HEK293 (cell line): ENCODE results near the gene ZNF200.

ENCODE experiments used
- IKZF3 ChIP-seq: fragments of 450-650 bp; IDR thresholded peaks from 2 replicates; pipeline ENCODE4 v1.5.0; 2018; ENCODE audit warnings: missing biosample characterization, mild to moderate bottlenecking, missing genetic modification characterization, moderate library complexity
- KLF9 ChIP-seq: fragments of 450-650 bp; formaldehyde crosslinking; IDR thresholded peaks from 2 replicates; pipeline ENCODE4 v1.5.1; 2016; ENCODE audit warnings: missing biosample characterization, missing genetic modification characterization, low read depth
- PRDM1 ChIP-seq: fragments of 450-650 bp; formaldehyde crosslinking; IDR thresholded peaks from 2 replicates; pipeline ENCODE4; 2016; ENCODE audit warnings: missing biosample characterization, missing genetic modification characterization
- YY2 ChIP-seq: fragments of 450-650 bp; formaldehyde crosslinking; IDR thresholded peaks from 2 replicates; pipeline ENCODE4 v1.5.1; 2016; ENCODE audit warnings: missing biosample characterization, missing genetic modification characterization
- ZBTB1 ChIP-seq: fragments of 450-650 bp; formaldehyde crosslinking; IDR thresholded peaks from 2 replicates; pipeline ENCODE4 v1.5.1; 2016; ENCODE audit warnings: missing biosample characterization, missing genetic modification characterization
- ZBTB17 ChIP-seq: fragments of 450-650 bp; formaldehyde crosslinking; IDR thresholded peaks from 2 replicates; pipeline ENCODE4 v1.5.1; 2016; ENCODE audit warnings: missing biosample characterization, missing genetic modification characterization
- ZBTB8A ChIP-seq: fragments of 450-650 bp; formaldehyde crosslinking; IDR thresholded peaks from 2 replicates; pipeline ENCODE4 v1.5.1; 2016; ENCODE audit warnings: missing biosample characterization, missing genetic modification characterization
- ZNF140 ChIP-seq: fragments of 450-650 bp; formaldehyde crosslinking; IDR thresholded peaks from 2 replicates; pipeline ENCODE4 v1.5.1; 2016; ENCODE audit warnings: missing biosample characterization, missing genetic modification characterization
- ZNF169 ChIP-seq: fragments of 450-650 bp; formaldehyde crosslinking; IDR thresholded peaks from 2 replicates; pipeline ENCODE4 v1.5.1; 2016; ENCODE audit warnings: missing biosample characterization, missing genetic modification characterization
- ZNF175 ChIP-seq: fragments of 450-650 bp; formaldehyde crosslinking; IDR thresholded peaks from 2 replicates; pipeline ENCODE4 v1.5.1; 2016; ENCODE audit warnings: missing biosample characterization, missing genetic modification characterization
- ZNF202 ChIP-seq: fragments of 450-650 bp; formaldehyde crosslinking; IDR thresholded peaks from 2 replicates; pipeline ENCODE4 v1.5.1; 2016; ENCODE audit warnings: missing biosample characterization, missing genetic modification characterization, borderline replicate concordance
- ZNF341 ChIP-seq: fragments of 450-650 bp; formaldehyde crosslinking; IDR thresholded peaks from 2 replicates; pipeline ENCODE4; 2016; ENCODE audit warnings: low read depth, missing biosample characterization, missing genetic modification characterization
- ZNF391 ChIP-seq: fragments of 450-650 bp; formaldehyde crosslinking; IDR thresholded peaks from 2 replicates; pipeline ENCODE4 v1.5.1; 2016; ENCODE audit warnings: low read depth, missing biosample characterization, missing genetic modification characterization, borderline replicate concordance
- ZNF426 ChIP-seq: fragments of 450-650 bp; formaldehyde crosslinking; IDR thresholded peaks from 2 replicates; pipeline ENCODE4 v1.5.1; 2017; ENCODE audit warnings: missing biosample characterization, missing genetic modification characterization, mild to moderate bottlenecking, inconsistent platforms, moderate library complexity
- ZNF521 ChIP-seq: fragments of 450-650 bp; formaldehyde crosslinking; IDR thresholded peaks from 2 replicates; pipeline ENCODE4 v1.5.1; 2017; ENCODE audit warnings: missing biosample characterization, mild to moderate bottlenecking, missing genetic modification characterization
- ZNF558 ChIP-seq: fragments of 450-650 bp; formaldehyde crosslinking; IDR thresholded peaks from 2 replicates; pipeline ENCODE4 v1.5.1; 2016; ENCODE audit warnings: missing biosample characterization, missing genetic modification characterization
- ZNF600 ChIP-seq: fragments of 450-650 bp; formaldehyde crosslinking; IDR thresholded peaks from 2 replicates; pipeline ENCODE4 v1.5.1; 2016; ENCODE audit warnings: missing biosample characterization, missing genetic modification characterization
- ZNF610 ChIP-seq: fragments of 450-650 bp; formaldehyde crosslinking; IDR thresholded peaks from 2 replicates; pipeline ENCODE4 v1.5.1; 2016; ENCODE audit warnings: missing biosample characterization, missing genetic modification characterization, borderline replicate concordance
- ZNF660 ChIP-seq: fragments of 450-650 bp; IDR thresholded peaks from 2 replicates; pipeline ENCODE4 v1.5.1; 2018; ENCODE audit warnings: missing biosample characterization, mild to moderate bottlenecking, missing genetic modification characterization
- ZSCAN23 ChIP-seq: fragments of 450-650 bp; formaldehyde crosslinking; IDR thresholded peaks from 2 replicates; pipeline ENCODE4 v1.5.1; 2016; ENCODE audit warnings: missing biosample characterization, missing genetic modification characterization
- ZXDB ChIP-seq: fragments of 450-650 bp; formaldehyde crosslinking; IDR thresholded peaks from 2 replicates; pipeline ENCODE4 v1.5.1; 2016; ENCODE audit warnings: missing biosample characterization, missing genetic modification characterization
- TF ChIP-seq, protein P1 (sequence below): fragments of 450-650 bp; formaldehyde crosslinking; IDR thresholded peaks from 2 replicates; pipeline ENCODE4 v1.5.1; 2016; ENCODE audit warnings: missing biosample characterization, missing genetic modification characterization
- TF ChIP-seq, protein P2 (sequence below): fragments of 450-650 bp; formaldehyde crosslinking; optimal IDR thresholded peaks from 2 replicates; pipeline ENCODE3; 2016; ENCODE audit warnings: missing biosample characterization, mild to moderate bottlenecking, missing genetic modification characterization
- TF ChIP-seq, protein P3 (sequence below): fragments of 450-650 bp; IDR thresholded peaks from 2 replicates; pipeline ENCODE4 v1.5.1; 2018; ENCODE audit warnings: missing biosample characterization, missing genetic modification characterization
- TF ChIP-seq, protein P4 (sequence below): fragments of 450-650 bp; formaldehyde crosslinking; IDR thresholded peaks from 2 replicates; pipeline ENCODE4 v1.5.1; 2016; ENCODE audit warnings: missing biosample characterization, missing genetic modification characterization
- TF ChIP-seq, protein P5 (sequence below): fragments of 450-650 bp; formaldehyde crosslinking; IDR thresholded peaks from 2 replicates; pipeline ENCODE4 v1.5.1; 2017; ENCODE audit warnings: missing biosample characterization, missing genetic modification characterization
- TF ChIP-seq, protein P6 (sequence below): sonication (generic); formaldehyde crosslinking; IDR thresholded peaks from 2 replicates; pipeline ENCODE4 v1.8.1; 2022; ENCODE audit warnings: mild to moderate bottlenecking, moderate library complexity, missing genetic modification reagents
- TF ChIP-seq, protein P7 (sequence below): fragments of 450-650 bp; formaldehyde crosslinking; IDR thresholded peaks from 2 replicates; pipeline ENCODE4 v1.5.1; 2016; ENCODE audit warnings: missing biosample characterization, missing genetic modification characterization

The ZNF200 gene

DNA sequence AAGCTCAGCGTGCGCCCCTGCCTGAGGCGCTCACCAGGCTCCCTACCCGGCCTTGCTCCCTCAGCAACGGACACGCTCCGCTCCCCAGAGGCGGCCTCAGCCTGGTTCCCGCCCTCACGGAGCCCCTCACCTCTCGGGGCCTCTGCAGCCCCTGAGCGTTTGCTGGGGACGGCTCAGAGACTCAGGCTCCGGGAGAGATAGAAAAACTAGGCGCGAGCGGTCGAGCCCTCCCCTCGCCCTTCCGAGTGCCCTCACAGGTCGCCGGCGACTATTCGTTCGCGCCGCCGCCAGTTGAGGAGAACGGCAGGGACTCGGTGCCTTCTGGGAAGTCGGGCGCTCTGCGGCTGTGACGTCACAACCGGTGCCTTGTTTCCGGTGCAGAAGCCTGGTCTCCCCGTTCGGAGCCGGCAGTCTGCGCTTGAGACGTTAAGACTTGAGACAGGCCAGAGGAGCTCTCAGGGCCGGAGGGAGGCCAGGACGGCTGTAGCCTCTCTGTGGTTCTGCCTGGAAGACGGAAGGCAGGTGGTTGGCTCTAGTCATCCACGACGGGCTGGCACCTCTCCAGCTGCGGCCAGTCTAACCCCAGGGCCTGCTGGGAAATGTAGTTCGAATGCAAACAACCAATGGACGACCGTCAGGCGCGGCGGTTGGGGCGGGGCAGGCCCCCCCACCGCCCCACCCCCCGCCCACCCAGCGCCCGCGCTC lies at the start of gene ZNF200 (continued):
- TF ChIP-seq, protein P1, sequence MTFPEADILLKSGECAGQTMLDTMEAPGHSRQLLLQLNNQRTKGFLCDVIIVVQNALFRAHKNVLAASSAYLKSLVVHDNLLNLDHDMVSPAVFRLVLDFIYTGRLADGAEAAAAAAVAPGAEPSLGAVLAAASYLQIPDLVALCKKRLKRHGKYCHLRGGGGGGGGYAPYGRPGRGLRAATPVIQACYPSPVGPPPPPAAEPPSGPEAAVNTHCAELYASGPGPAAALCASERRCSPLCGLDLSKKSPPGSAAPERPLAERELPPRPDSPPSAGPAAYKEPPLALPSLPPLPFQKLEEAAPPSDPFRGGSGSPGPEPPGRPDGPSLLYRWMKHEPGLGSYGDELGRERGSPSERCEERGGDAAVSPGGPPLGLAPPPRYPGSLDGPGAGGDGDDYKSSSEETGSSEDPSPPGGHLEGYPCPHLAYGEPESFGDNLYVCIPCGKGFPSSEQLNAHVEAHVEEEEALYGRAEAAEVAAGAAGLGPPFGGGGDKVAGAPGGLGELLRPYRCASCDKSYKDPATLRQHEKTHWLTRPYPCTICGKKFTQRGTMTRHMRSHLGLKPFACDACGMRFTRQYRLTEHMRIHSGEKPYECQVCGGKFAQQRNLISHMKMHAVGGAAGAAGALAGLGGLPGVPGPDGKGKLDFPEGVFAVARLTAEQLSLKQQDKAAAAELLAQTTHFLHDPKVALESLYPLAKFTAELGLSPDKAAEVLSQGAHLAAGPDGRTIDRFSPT (tag by site-specific recombination): peak; percentile 47
- peak; percentile 88 for TF ChIP-seq ZXDB
- no peak for TF ChIP-seq IKZF3 (tag by site-specific recombination)
- no peak; the same call in 1 of the 2 replicates for TF ChIP-seq ZNF610 (tag by site-specific recombination)
- no peak for TF ChIP-seq ZNF175 (tag by site-specific recombination)
- TF ChIP-seq, protein P2, sequence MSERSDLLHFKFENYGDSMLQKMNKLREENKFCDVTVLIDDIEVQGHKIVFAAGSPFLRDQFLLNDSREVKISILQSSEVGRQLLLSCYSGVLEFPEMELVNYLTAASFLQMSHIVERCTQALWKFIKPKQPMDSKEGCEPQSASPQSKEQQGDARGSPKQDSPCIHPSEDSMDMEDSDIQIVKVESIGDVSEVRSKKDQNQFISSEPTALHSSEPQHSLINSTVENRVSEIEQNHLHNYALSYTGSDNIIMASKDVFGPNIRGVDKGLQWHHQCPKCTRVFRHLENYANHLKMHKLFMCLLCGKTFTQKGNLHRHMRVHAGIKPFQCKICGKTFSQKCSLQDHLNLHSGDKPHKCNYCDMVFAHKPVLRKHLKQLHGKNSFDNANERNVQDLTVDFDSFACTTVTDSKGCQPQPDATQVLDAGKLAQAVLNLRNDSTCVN (tag by site-specific recombination): peak; percentile 67
- no peak for TF ChIP-seq ZNF521 (tag by site-specific recombination)
- TF ChIP-seq YY2: peak; percentile 59; the same call in 1 of the 2 replicates
- TF ChIP-seq, protein P3, sequence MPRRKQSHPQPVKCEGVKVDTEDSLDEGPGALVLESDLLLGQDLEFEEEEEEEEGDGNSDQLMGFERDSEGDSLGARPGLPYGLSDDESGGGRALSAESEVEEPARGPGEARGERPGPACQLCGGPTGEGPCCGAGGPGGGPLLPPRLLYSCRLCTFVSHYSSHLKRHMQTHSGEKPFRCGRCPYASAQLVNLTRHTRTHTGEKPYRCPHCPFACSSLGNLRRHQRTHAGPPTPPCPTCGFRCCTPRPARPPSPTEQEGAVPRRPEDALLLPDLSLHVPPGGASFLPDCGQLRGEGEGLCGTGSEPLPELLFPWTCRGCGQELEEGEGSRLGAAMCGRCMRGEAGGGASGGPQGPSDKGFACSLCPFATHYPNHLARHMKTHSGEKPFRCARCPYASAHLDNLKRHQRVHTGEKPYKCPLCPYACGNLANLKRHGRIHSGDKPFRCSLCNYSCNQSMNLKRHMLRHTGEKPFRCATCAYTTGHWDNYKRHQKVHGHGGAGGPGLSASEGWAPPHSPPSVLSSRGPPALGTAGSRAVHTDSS (tag by site-specific recombination): no peak
- TF ChIP-seq ZBTB1: no peak
- TF ChIP-seq ZNF140 (tag by site-specific recombination): no peak
- TF ChIP-seq, protein P4, sequence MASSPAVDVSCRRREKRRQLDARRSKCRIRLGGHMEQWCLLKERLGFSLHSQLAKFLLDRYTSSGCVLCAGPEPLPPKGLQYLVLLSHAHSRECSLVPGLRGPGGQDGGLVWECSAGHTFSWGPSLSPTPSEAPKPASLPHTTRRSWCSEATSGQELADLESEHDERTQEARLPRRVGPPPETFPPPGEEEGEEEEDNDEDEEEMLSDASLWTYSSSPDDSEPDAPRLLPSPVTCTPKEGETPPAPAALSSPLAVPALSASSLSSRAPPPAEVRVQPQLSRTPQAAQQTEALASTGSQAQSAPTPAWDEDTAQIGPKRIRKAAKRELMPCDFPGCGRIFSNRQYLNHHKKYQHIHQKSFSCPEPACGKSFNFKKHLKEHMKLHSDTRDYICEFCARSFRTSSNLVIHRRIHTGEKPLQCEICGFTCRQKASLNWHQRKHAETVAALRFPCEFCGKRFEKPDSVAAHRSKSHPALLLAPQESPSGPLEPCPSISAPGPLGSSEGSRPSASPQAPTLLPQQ (tag by site-specific recombination): peak; percentile 60; the same call in 1 of the 2 replicates
- no peak for TF ChIP-seq PRDM1 (tag by site-specific recombination)
- peak; percentile 98 for TF ChIP-seq ZBTB8A (tag by site-specific recombination)
- TF ChIP-seq ZNF426: no peak
- no peak for TF ChIP-seq ZNF558 (tag by site-specific recombination)
- peak; percentile 80 for TF ChIP-seq ZNF600 (tag by site-specific recombination)
- TF ChIP-seq, protein P5, sequence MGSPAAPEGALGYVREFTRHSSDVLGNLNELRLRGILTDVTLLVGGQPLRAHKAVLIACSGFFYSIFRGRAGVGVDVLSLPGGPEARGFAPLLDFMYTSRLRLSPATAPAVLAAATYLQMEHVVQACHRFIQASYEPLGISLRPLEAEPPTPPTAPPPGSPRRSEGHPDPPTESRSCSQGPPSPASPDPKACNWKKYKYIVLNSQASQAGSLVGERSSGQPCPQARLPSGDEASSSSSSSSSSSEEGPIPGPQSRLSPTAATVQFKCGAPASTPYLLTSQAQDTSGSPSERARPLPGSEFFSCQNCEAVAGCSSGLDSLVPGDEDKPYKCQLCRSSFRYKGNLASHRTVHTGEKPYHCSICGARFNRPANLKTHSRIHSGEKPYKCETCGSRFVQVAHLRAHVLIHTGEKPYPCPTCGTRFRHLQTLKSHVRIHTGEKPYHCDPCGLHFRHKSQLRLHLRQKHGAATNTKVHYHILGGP (tag by site-specific recombination): no peak
- peak; percentile 18; the same call in 1 of the 2 replicates for TF ChIP-seq KLF9
- no peak for TF ChIP-seq ZNF391 (tag by site-specific recombination)
- no peak for TF ChIP-seq ZNF169 (tag by site-specific recombination)
- TF ChIP-seq, protein P6, sequence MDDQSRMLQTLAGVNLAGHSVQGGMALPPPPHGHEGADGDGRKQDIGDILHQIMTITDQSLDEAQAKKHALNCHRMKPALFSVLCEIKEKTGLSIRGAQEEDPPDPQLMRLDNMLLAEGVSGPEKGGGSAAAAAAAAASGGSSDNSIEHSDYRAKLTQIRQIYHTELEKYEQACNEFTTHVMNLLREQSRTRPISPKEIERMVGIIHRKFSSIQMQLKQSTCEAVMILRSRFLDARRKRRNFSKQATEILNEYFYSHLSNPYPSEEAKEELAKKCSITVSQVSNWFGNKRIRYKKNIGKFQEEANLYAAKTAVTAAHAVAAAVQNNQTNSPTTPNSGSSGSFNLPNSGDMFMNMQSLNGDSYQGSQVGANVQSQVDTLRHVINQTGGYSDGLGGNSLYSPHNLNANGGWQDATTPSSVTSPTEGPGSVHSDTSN (CRISPR knock-in tag): peak; percentile 90; the same call in 1 of the 2 replicates
- peak; percentile 92 for TF ChIP-seq ZBTB17
- TF ChIP-seq ZNF660: 0 out of 2 replicates have a peak, but pooled peaks have one; percentile 18
- no peak; the same call in 1 of the 2 replicates for TF ChIP-seq ZSCAN23 (tag by site-specific recombination)
- peak; percentile 60 for TF ChIP-seq ZNF341
- TF ChIP-seq, protein P7, sequence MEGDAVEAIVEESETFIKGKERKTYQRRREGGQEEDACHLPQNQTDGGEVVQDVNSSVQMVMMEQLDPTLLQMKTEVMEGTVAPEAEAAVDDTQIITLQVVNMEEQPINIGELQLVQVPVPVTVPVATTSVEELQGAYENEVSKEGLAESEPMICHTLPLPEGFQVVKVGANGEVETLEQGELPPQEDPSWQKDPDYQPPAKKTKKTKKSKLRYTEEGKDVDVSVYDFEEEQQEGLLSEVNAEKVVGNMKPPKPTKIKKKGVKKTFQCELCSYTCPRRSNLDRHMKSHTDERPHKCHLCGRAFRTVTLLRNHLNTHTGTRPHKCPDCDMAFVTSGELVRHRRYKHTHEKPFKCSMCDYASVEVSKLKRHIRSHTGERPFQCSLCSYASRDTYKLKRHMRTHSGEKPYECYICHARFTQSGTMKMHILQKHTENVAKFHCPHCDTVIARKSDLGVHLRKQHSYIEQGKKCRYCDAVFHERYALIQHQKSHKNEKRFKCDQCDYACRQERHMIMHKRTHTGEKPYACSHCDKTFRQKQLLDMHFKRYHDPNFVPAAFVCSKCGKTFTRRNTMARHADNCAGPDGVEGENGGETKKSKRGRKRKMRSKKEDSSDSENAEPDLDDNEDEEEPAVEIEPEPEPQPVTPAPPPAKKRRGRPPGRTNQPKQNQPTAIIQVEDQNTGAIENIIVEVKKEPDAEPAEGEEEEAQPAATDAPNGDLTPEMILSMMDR (tag by site-specific recombination): no peak
- TF ChIP-seq ZNF202 (tag by site-specific recombination): no peak
